HepG2 (cell line): ENCODE measurements around the gene CRYM. TPM values are rescaled to one million over a fixed set of nuclear protein-coding genes. Genes with fewer than 3 reads are reported as not detected.

ENCODE experiments used
- HOXA3 ChIP-seq: sonication (generic); formaldehyde crosslinking; IDR thresholded peaks from 2 replicates; pipeline ENCODE4 v1.5.0; 2020; ENCODE audit warnings: missing genetic modification reagents
- MAFG ChIP-seq: sonication (generic); formaldehyde crosslinking; IDR thresholded peaks from 2 replicates; pipeline ENCODE4 v1.5.1; 2020; ENCODE audit warnings: mild to moderate bottlenecking, missing genetic modification reagents
- MAZ ChIP-seq, 2 experiments: sonication (generic) in 1 of 2; formaldehyde crosslinking in 1 of 2; IDR thresholded peaks; 2 replicates each; pipeline versions ENCODE4 v1.5.0 to v1.6.1; 2012 to 2020; ENCODE audit warnings: low read depth in 2 of 2, mild to moderate bottlenecking in 2 of 2, borderline replicate concordance in 1 of 2, improper control_type of control experiment in 1 of 2, low read length in 1 of 2, missing genetic modification reagents in 1 of 2, moderate library complexity in 1 of 2
- PCBP1 ChIP-seq: fragments of 200-400 bp; formaldehyde crosslinking; IDR thresholded peaks from 2 replicates; pipeline ENCODE4 v1.6.1; 2017; ENCODE audit warnings: mild to moderate bottlenecking, low read depth, low read length, borderline replicate concordance
- RARA ChIP-seq: IDR thresholded peaks from 2 replicates; pipeline ENCODE4 v1.6.1; 2016; ENCODE audit warnings: missing genetic modification reagents, missing compliant biosample characterization
- REXO4 ChIP-seq: sonication (generic); formaldehyde crosslinking; IDR thresholded peaks from 2 replicates; pipeline ENCODE4 v1.8.0; 2022; ENCODE audit warnings: missing genetic modification reagents, mild to moderate bottlenecking, borderline replicate concordance
- RFX3 ChIP-seq: IDR thresholded peaks from 2 replicates; pipeline ENCODE4 v1.6.1; 2016; ENCODE audit warnings: missing biosample characterization, missing genetic modification reagents
- ZFP36 ChIP-seq: fragments of 150-350 bp; IDR thresholded peaks from 2 replicates; pipeline ENCODE4 v1.6.1; 2018; ENCODE audit warnings: borderline replicate concordance, low read length, low read depth; ENCODE audit not compliant: partially characterized antibody
- ZFX ChIP-seq: sonication (generic); formaldehyde crosslinking; IDR thresholded peaks from 2 replicates; pipeline ENCODE4 v1.4.0; 2020; ENCODE audit warnings: mild to moderate bottlenecking, low read depth, missing genetic modification reagents, moderate library complexity
- ZKSCAN8 ChIP-seq: IDR thresholded peaks from 2 replicates; pipeline ENCODE4 v1.6.1; 2016; ENCODE audit warnings: borderline replicate concordance, missing genetic modification reagents, missing compliant biosample characterization
- ZNF547 ChIP-seq: sonication (generic); formaldehyde crosslinking; IDR thresholded peaks from 2 replicates; pipeline ENCODE4 v1.5.1; 2020; ENCODE audit warnings: mild to moderate bottlenecking, missing genetic modification reagents
- ZNF619 ChIP-seq: sonication (generic); formaldehyde crosslinking; IDR thresholded peaks from 2 replicates; pipeline ENCODE4 v1.4.0; 2020; ENCODE audit warnings: mild to moderate bottlenecking, missing genetic modification reagents
- ZNF720 ChIP-seq: sonication (generic); formaldehyde crosslinking; IDR thresholded peaks from 2 replicates; pipeline ENCODE4 v1.4.0; 2020; ENCODE audit warnings: missing genetic modification reagents
- ZNF761 ChIP-seq: sonication (generic); formaldehyde crosslinking; conservative IDR thresholded peaks from 2 replicates; pipeline ENCODE4 v1.4.0; 2020; ENCODE audit warnings: mild to moderate bottlenecking, missing genetic modification reagents
- ZSCAN12 ChIP-seq: sonication (generic); formaldehyde crosslinking; IDR thresholded peaks from 2 replicates; pipeline ENCODE4 v1.9.0; 2021; ENCODE audit warnings: mild to moderate bottlenecking, missing genetic modification reagents
- ZSCAN31 ChIP-seq: sonication (generic); formaldehyde crosslinking; IDR thresholded peaks from 2 replicates; pipeline ENCODE4 v1.5.0; 2020; ENCODE audit warnings: low read depth, mild to moderate bottlenecking, missing genetic modification reagents
- polyA plus RNA-seq, 8 experiments: library from polyadenylated mRNA; depleted of rRNA in 3 of 8; stranded (reverse) in 7 of 8; unstranded in 1 of 8; fragments of >200 nt; fragmentation: Illumina TruSeq in 4 of 8; extraction: Trizol in 4 of 8; gene quantifications; 2 replicates each; pipeline versions ENCODE4 v1.2.1 to v1.2.3, GENCODE V29; 2011 to 2016; ENCODE audit warnings: low read depth in 4 of 8, missing spikeins in 1 of 8, mixed read lengths in 1 of 8; ENCODE audit not compliant: insufficient read depth in 1 of 8
- total RNA-seq, 5 experiments: library from RNA; depleted of rRNA; stranded (reverse); fragments of >200 nt; fragmentation: Illumina TruSeq; extraction: Trizol; gene quantifications; 2 replicates each; pipeline ENCODE4 v1.2.3, GENCODE V29; 2016; ENCODE audit warnings: low read depth in 1 of 5
- TF ChIP-seq, protein P1 (sequence below): sonication (generic); formaldehyde crosslinking; IDR thresholded peaks from 2 replicates; pipeline ENCODE4 v1.5.0; 2020; ENCODE audit warnings: missing genetic modification reagents, mild to moderate bottlenecking, borderline replicate concordance
- TF ChIP-seq, protein P2 (sequence below): IDR thresholded peaks from 2 replicates; pipeline ENCODE4 v1.6.1; 2012; ENCODE audit warnings: inconsistent platforms
- TF ChIP-seq, protein P3 (sequence below): sonication (generic); formaldehyde crosslinking; IDR thresholded peaks from 2 replicates; pipeline ENCODE4 v1.4.0; 2020; ENCODE audit warnings: missing genetic modification reagents
- TF ChIP-seq, protein P4 (sequence below): sonication (generic); formaldehyde crosslinking; IDR thresholded peaks from 2 replicates; pipeline ENCODE4 v1.5.1; 2020; ENCODE audit warnings: mild to moderate bottlenecking, moderate library complexity, missing genetic modification reagents

Gene CRYM
- total and polyA plus RNA-seq, 2 of the 13 experiments (the other 11 are each of a cell fraction or from before 2014, with no cell fraction given) = 1.9 to 2.2 TPM

DNA sequence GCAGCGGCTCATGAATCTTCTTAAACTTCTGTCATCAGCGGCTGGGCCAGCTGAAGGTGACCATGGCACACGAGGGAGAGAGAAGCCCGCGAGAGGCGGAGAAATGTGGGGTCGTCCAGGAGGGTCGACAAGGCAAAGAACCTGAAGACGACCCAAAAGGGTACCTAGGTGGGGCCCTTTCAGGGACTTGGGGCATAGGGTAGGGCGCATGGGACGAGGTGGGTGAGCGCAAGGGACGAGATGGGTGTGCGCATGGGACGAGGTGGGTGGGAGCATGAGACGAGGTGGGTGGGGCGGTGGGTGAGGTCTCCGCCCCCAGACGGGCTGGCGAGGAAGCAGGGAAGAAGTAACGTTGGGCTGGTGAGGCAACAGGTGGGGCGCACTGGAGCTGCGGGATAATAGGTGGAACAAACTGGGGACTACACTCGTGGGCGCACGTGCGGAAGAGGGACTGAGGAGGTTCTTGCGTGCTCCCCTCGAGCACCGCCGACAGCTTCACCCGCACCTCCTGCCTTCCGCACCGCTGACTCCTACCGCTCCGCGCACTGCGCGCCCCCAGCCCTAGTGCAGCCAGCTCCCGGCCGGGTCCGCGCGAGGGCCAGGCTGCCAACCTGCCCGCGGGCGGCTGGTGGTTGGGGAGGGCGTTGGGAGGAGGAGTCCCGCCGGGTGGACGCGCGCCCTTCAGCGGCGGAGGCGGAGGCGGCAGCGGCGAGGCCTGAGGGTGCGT, 23.2 kb upstream of the CRYM start (continued):
- TF ChIP-seq RARA (CRISPR knock-in tag) (peak; percentile 39; the same call in 1 of the 2 replicates), PCBP1 (0 out of 2 replicates have a peak, but pooled peaks have one; percentile 62), REXO4 (CRISPR knock-in tag) (no peak), ZSCAN12 (CRISPR knock-in tag) (no peak), ZNF720 (no peak; the same call in 1 of the 2 replicates), ZFX (CRISPR knock-in tag) (peak; percentile 87), ZNF619 (CRISPR knock-in tag) (no peak), RFX3 (CRISPR knock-in tag) (no peak), MAZ (IDR thresholded peaks at IDR 0.05; ENCODE audit: borderline replicate concordance, low read depth, low read length) (no peak; the same call in 1 of the 2 replicates), MAZ (CRISPR knock-in tag; IDR thresholded peaks at IDR 0.05; ENCODE audit: low read depth) (peak; percentile 98), ZFP36 (no peak), MAFG (CRISPR knock-in tag) (no peak), HOXA3 (CRISPR knock-in tag) (peak; percentile 92), ZKSCAN8 (CRISPR knock-in tag) (no peak; the same call in 1 of the 2 replicates), ZNF761 (CRISPR knock-in tag) (peak; percentile 97; the same call in 1 of the 2 replicates), ZNF547 (CRISPR knock-in tag) (no peak; the same call in 1 of the 2 replicates), ZSCAN31 (CRISPR knock-in tag) (peak; percentile 93)
- TF ChIP-seq, protein P1, sequence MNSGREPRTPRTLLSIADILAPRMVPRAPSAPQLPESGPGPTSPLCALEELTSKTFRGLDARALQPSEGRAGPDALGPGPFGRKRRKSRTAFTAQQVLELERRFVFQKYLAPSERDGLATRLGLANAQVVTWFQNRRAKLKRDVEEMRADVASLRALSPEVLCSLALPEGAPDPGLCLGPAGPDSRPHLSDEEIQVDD (CRISPR knock-in tag) = peak; percentile 98
- TF ChIP-seq, protein P2, sequence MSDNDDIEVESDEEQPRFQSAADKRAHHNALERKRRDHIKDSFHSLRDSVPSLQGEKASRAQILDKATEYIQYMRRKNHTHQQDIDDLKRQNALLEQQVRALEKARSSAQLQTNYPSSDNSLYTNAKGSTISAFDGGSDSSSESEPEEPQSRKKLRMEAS = peak; percentile 94
- TF ChIP-seq, protein P3, sequence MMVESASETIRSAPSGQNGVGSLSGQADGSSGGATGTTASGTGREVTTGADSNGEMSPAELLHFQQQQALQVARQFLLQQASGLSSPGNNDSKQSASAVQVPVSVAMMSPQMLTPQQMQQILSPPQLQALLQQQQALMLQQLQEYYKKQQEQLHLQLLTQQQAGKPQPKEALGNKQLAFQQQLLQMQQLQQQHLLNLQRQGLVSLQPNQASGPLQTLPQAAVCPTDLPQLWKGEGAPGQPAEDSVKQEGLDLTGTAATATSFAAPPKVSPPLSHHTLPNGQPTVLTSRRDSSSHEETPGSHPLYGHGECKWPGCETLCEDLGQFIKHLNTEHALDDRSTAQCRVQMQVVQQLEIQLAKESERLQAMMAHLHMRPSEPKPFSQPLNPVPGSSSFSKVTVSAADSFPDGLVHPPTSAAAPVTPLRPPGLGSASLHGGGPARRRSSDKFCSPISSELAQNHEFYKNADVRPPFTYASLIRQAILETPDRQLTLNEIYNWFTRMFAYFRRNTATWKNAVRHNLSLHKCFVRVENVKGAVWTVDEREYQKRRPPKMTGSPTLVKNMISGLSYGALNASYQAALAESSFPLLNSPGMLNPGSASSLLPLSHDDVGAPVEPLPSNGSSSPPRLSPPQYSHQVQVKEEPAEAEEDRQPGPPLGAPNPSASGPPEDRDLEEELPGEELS (CRISPR knock-in tag) = peak; percentile 81
- TF ChIP-seq, protein P4, sequence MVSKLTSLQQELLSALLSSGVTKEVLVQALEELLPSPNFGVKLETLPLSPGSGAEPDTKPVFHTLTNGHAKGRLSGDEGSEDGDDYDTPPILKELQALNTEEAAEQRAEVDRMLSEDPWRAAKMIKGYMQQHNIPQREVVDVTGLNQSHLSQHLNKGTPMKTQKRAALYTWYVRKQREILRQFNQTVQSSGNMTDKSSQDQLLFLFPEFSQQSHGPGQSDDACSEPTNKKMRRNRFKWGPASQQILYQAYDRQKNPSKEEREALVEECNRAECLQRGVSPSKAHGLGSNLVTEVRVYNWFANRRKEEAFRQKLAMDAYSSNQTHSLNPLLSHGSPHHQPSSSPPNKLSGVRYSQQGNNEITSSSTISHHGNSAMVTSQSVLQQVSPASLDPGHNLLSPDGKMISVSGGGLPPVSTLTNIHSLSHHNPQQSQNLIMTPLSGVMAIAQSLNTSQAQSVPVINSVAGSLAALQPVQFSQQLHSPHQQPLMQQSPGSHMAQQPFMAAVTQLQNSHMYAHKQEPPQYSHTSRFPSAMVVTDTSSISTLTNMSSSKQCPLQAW (CRISPR knock-in tag) = no peak
